ENCODE results near the gene ZCCHC7.

DNA sequence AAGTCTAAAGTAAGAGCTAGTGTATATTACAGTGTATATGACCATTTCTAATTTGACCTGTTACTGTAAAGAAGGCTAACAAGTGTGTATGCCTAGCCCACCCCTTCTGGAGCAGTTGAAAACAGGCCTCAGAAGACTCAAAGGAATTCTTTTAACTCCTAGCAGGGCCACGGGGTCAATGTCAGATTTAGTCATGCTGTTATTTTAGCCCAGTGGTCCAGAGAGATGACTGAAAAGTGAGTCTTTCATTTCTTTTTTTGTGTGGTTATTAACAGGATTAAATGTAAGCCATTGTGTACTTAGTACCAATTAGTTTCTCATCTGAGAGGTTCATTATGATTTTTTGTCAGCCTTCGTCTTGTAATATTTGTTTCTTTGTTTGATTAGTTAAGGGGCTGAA lies 24.4 kb downstream of the ZCCHC7 start:
- no peak for TF ChIP-seq HMG20A (CRISPR knock-in tag; conservative IDR thresholded peaks at IDR 0.05)
- TF ChIP-seq TAF15 (IDR thresholded peaks at IDR 0.05; ENCODE audit: low read depth, low read length): no peak
- TF ChIP-seq, protein P1, sequence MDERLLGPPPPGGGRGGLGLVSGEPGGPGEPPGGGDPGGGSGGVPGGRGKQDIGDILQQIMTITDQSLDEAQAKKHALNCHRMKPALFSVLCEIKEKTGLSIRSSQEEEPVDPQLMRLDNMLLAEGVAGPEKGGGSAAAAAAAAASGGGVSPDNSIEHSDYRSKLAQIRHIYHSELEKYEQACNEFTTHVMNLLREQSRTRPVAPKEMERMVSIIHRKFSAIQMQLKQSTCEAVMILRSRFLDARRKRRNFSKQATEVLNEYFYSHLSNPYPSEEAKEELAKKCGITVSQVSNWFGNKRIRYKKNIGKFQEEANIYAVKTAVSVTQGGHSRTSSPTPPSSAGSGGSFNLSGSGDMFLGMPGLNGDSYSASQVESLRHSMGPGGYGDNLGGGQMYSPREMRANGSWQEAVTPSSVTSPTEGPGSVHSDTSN (CRISPR knock-in tag; IDR thresholded peaks at IDR 0.05; ENCODE audit: low read depth): no peak
- TF ChIP-seq, protein P1 (tag; conservative IDR thresholded peaks at IDR 0.05; ENCODE audit: low read depth): no peak
- no peak for TF ChIP-seq MXI1 (IDR thresholded peaks at IDR 0.05; ENCODE audit: low read depth, low read length)
- no peak for TF ChIP-seq NR2F6 (CRISPR knock-in tag; IDR thresholded peaks at IDR 0.05)
- no peak for TF ChIP-seq ARNT (IDR thresholded peaks at IDR 0.05)
- no peak for TF ChIP-seq RFX7 (CRISPR knock-in tag; IDR thresholded peaks at IDR 0.05)
- TF ChIP-seq ERF (CRISPR knock-in tag; IDR thresholded peaks at IDR 0.05): no peak
- no peak for TF ChIP-seq USF1 (CRISPR knock-in tag; IDR thresholded peaks at IDR 0.05)
- TF ChIP-seq ZBTB17 (CRISPR knock-in tag; IDR thresholded peaks at IDR 0.05): no peak
